SK-N-MC (cell line): ENCODE results near the gene ERCC2.
"Not testable (repeated sequence)": the region's sequence is repeated elsewhere in the genome, so short reads cannot be mapped to it uniquely, and the experiment has no call there.

Experiments used
- DNase-seq: peaks from one replicate; pipeline ENCODE4 v3.0.0-alpha.2; 2011; ENCODE audit warnings: low read depth, low spot score
- H3K27ac ChIP-seq: fragments of 200-600 bp; sonication (generic); 2 replicates; pipeline ENCODE4 v1.5.1; 2016; ENCODE audit warnings: mixed run types
- H3K36me3 ChIP-seq: fragments of 200-600 bp; sonication (generic); 2 replicates; pipeline ENCODE4 v1.6.1; 2017; ENCODE audit warnings: antibody characterized with exemption, low read length, mixed read lengths; ENCODE audit not compliant: insufficient read depth
- H3K4me3 ChIP-seq: fragments of 200-600 bp; sonication (generic); 2 replicates; pipeline ENCODE4 v1.5.1; 2016
- H3K9ac ChIP-seq: fragments of 200-600 bp; sonication (generic); 2 replicates; pipeline ENCODE4 v1.8.0; 2017; ENCODE audit warnings: mixed run types, mixed read lengths; ENCODE audit not compliant: insufficient read length
- H3K9me3 ChIP-seq: fragments of 200-600 bp; sonication (generic); 2 replicates; pipeline ENCODE4 v1.6.1; 2017; ENCODE audit warnings: low read depth, mild to moderate bottlenecking, antibody characterized with exemption, low read length, moderate library complexity, mixed read lengths
- EZH2 ChIP-seq: fragments of 200-600 bp; sonication (generic); IDR thresholded peaks from one replicate; pipeline ENCODE4 v1.6.1; 2017; ENCODE audit warnings: antibody characterized with exemption
- FOXP2 ChIP-seq: optimal IDR thresholded peaks from 2 replicates; pipeline ENCODE3; 2011; ENCODE audit warnings: mild to moderate bottlenecking, moderate library complexity; ENCODE audit not compliant: insufficient read depth; ENCODE audit errors: extremely low read length, control extremely low read depth
- POLR2AphosphoS5 ChIP-seq: IDR thresholded peaks from 2 replicates; pipeline ENCODE4 v1.6.1; 2012; ENCODE audit warnings: mild to moderate bottlenecking, low read depth, low read length, borderline replicate concordance

Gene ERCC2

DNA sequence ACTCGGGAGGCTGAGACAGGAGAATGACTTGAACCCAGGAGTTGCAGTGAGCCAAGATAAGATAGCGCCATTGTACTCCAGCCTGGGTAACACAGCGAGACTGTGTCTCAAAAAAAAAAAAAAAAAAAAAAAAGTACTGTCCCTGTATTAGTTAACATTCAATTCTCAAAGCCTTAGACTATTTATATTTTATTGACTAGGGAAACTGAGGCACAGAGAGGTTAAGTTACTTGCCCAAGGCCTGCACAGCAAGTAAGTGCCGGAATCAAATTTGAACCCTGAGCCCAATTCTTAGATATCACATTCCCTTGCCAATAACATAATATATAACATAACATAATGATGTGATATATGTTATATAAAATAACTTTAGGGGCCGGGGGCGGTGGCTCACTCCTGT, 30.7 kb downstream of the ERCC2 start:
- DNase-seq: no peak
- Histone ChIP-seq H3K9ac (no peak overlapping the region), H3K4me3 (no peak overlapping the region), H3K36me3 (no peaks in the 10 kb centered on the region), H3K9me3 (no peaks in the 10 kb centered on the region), H3K27ac (no peak overlapping the region)
- TF ChIP-seq FOXP2: no peak
- no peak for TF ChIP-seq EZH2
- TF ChIP-seq POLR2AphosphoS5: no peak

DNA sequence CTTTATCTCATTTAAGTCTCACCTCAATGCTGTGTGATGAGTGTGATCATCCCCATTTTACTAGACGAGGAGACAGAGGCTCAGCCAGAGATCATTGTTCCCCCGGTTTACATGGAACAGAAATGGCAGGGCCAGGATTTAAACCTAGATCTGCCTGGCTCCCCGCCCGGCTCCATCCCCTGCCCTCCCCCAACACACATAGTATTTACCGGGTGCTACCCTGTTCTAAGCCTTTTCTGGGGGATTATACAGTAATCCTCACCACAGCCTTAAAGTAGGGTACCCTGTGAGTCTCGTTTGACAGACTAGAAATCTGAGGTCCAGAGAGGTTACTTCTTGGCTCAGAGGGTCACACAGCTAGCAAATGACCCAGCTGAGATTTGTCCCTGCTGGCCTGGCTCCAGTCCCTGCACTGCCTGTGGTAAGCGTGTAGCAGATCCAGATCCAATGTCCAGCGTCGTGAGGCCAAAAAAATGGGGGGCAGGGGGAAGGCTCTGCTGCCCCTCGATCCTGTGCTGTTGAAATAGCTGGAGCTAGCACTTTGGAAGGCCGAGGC, 33.6 kb downstream of the ERCC2 start:
- DNase-seq: no peak
- Histone ChIP-seq H3K36me3 (no peaks in the 10 kb centered on the region), H3K9ac (no peak overlapping the region), H3K4me3 (no peak overlapping the region), H3K9me3 (no peaks in the 10 kb centered on the region), H3K27ac (no peak overlapping the region)
- no peak for TF ChIP-seq FOXP2
- TF ChIP-seq POLR2AphosphoS5: no peak
- no peak for TF ChIP-seq EZH2

DNA sequence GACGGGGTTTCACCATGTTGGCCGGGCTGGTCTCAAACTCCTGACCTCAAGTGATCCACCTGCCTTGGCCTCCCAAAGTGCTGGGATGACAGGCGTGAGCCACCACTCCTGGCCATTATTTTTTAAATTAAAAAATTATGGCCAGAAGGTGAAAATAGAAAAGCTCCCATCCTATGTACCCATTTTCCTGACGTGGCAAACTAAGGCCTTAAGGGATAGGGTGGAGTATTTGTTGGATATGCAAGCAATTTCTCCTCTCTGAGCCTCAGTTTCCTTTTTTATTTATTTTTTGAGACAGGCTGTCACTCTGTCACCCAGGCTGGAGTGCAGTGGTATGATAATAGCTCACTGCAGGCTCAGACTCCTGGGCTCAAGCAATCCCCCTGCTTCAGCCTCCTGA, 35.5 kb downstream of the ERCC2 start:
- not testable (repeated sequence) for H3K36me3 ChIP-seq, H3K9ac ChIP-seq, DNase-seq, H3K27ac ChIP-seq, H3K9me3 ChIP-seq, H3K4me3 ChIP-seq

DNA sequence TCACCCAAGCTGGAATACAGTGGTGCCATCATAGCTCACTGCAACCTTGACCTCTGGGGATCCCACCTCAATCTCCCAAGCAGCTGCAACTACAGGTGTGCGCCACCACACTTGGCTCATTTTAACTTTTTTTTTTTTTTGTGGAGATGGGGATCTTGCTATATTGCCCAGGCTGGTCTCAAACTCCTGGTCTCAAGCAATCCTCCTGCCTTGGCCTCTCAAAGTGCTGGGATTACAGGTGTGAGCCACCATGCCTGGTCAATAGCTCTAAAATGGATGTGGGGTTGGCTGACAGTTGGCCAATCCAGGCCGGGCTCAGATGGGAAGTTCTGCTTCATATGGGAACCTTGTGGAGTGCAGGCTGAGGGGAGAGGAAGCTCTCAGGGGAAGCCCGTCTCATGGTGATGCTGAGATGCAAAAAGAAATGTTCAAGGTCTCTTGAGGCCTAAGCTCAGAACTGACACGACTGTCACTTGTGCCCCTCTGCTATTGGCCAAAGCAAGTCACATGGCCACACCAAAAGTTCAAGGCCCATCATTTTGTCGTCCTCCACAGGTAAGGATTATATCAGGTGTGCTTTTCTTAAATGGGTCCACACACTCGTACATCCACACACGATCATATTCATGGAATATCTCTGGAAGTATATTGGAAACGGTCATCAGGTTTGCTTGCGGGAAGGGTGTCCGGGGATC, 36.6 kb downstream of the ERCC2 start:
- Histone ChIP-seq H3K9me3 (no peaks in the 10 kb centered on the region), H3K9ac (no peak overlapping the region), H3K27ac (no peak overlapping the region), H3K4me3 (no peak overlapping the region), H3K36me3 (no peaks in the 10 kb centered on the region)
- TF ChIP-seq EZH2 (no peak), FOXP2 (no peak), POLR2AphosphoS5 (no peak)
- no peak for DNase-seq

DNA sequence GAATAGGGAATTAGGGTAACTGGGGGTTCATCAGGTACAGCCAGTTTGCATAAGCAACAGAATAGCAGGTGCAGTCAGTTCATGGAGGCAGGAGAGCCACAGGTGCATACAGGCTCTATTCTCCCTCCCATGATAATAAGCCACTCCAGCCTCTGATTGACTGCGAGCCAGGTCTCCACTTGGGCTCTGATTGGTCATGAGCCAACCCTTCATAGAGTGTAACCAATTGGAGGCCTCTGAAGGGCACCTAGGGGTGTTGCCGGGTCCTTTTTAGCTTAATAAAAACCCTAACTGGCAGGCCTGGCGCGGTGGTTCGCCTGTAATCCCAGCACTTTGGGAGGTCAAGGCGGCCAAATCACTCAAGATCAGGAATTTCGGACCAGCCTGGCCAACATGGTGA, 39.0 kb downstream of the ERCC2 start:
- Histone ChIP-seq H3K9me3 (no peaks in the 10 kb centered on the region), H3K27ac (no peak overlapping the region), H3K36me3 (no peaks in the 10 kb centered on the region), H3K9ac (no peak overlapping the region), H3K4me3 (no peak overlapping the region)
- TF ChIP-seq EZH2 (no peak), POLR2AphosphoS5 (no peak), FOXP2 (no peak)
- no peak for DNase-seq

DNA sequence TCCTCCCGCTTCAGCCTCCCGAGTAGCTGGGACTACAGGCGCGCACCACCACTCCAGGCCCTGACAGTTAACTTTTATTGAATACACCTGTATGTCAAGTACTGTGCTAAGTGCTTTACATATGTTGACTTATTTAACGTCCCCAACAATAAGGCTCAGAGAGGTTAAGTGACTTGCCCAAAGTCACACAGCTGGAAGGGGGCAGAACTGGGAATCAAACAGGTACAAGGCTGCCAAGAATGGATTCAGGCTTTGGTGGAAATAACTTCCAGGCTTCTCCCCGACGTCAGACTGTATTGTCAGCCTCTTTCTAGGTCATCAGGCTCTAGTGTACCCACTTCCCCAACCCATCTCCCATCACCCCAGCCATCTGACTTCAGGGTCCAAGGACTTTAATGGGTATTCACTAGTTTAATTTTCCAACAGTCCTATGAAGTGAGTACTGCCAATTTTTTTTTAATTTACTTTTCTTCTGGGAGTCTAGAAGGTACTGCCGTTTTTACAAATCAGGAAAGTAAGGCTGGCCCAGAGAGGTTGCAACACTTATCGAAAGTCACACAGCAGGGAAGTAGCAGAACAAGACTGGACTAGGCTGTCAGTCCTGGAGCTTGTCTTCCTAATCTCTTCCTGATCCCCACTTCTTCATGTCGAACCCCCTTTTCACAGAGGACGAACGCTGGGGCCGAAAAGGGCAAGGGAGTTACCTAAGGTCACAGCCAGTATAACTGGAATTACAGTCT, 42.8 kb downstream of the ERCC2 start:
- Histone ChIP-seq H3K36me3 (no peaks in the 10 kb centered on the region), H3K27ac (no peak overlapping the region)

GRCh38 chr19:45324349-45324907, 45.9 kb downstream of the ERCC2 start:
- Histone ChIP-seq H3K9ac (no peak overlapping the region), H3K36me3 (no peaks in the 10 kb centered on the region), H3K4me3 (no peak overlapping the region), H3K27ac (no peak overlapping the region), H3K9me3 (no peaks in the 10 kb centered on the region)
- TF ChIP-seq FOXP2: no peak
- DNase-seq: no peak

More for the DNA sequence above, 42.8 kb downstream of the ERCC2 start:
- Histone ChIP-seq H3K9ac (no peak overlapping the region), H3K9me3 (no peaks in the 10 kb centered on the region), H3K4me3 (no peak overlapping the region)
- TF ChIP-seq EZH2 (no peak), POLR2AphosphoS5 (no peak), FOXP2 (no peak)
- DNase-seq: no peak

DNA sequence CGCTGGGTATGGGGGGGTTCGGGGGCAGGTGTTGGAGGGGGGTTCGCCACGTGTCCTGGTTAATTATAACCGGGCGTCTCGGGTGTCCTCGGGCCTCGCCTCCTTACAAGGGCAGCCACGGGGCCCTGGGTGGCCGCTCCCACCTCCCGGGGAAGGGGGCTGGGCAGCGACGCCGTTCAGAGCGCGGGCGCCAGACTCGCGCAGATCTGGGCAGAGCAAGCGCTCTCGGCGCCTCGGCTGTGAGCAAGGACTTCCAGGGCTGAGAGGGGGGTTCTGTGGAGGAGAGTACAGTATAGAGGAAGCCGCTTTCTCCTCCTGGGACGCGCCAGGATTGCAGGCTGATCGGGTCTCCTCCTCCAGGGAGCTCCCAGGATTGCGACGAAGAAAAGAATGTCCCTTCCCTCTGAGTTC, 46.7 kb downstream of the ERCC2 start:
- Histone ChIP-seq H3K9ac (no peak overlapping the region), H3K36me3 (no peaks in the 10 kb centered on the region), H3K4me3 (no peak overlapping the region), H3K27ac (no peak overlapping the region), H3K9me3 (no peaks in the 10 kb centered on the region)
- TF ChIP-seq EZH2 (no peak), POLR2AphosphoS5 (no peak), FOXP2 (no peak)
- no peak for DNase-seq
